MCF 10A (cell line): ENCODE measurements around the gene ANXA2. TPM values are rescaled to one million over a fixed set of nuclear protein-coding genes. Genes with fewer than 3 reads are reported as not detected.

Experiments used
- BruUV-seq: library from RNA; stranded (reverse); fragments of 400-500 nt; replicated peaks from 2 replicates; lab custom pipeline; 2021; lab: Mats Ljungman, UMichigan
- CTCF ChIA-PET: fragments of 300-600 bp; sonication (Branson Sonifier 250); formaldehyde crosslinking; extraction: SDS; loops from one replicate; lab custom pipeline; 2021; ENCODE audit warnings: antibody characterized with exemption, inconsistent platforms; lab: Yijun Ruan, JAX
- POLR2A ChIA-PET: fragments of 300-600, 350-650 bp; sonication (Branson Sonifier 250); formaldehyde crosslinking; extraction: SDS; loops from one replicate; lab custom pipeline; 2020; ENCODE audit warnings: antibody characterized with exemption, inconsistent platforms; lab: Yijun Ruan, JAX
- DNase-seq: peaks from one replicate; pipeline ENCODE4 v3.0.0-alpha.2; 2018; ENCODE audit not compliant: unreplicated experiment
- H3K27ac Mint-ChIP-seq: one replicate; pipeline ENCODE4 v1.8.0; 2022; ENCODE audit warnings: mild to moderate bottlenecking, low read depth, mixed read lengths; ENCODE audit not compliant: unreplicated experiment
- H3K27me3 Mint-ChIP-seq: one replicate; pipeline ENCODE4 v1.8.0; 2022; ENCODE audit warnings: mixed read lengths; ENCODE audit not compliant: insufficient read depth, unreplicated experiment
- H3K36me3 Mint-ChIP-seq: one replicate; pipeline ENCODE4 v1.8.0; 2022; ENCODE audit warnings: mild to moderate bottlenecking, moderate library complexity, mixed read lengths; ENCODE audit not compliant: insufficient read depth, unreplicated experiment
- H3K4me1 Mint-ChIP-seq: one replicate; pipeline ENCODE4 v1.8.0; 2022; ENCODE audit warnings: mixed read lengths; ENCODE audit not compliant: insufficient read depth, unreplicated experiment
- H3K4me3 Mint-ChIP-seq: one replicate; pipeline ENCODE4 v1.8.0; 2022; ENCODE audit warnings: mild to moderate bottlenecking, moderate library complexity, mixed read lengths; ENCODE audit not compliant: unreplicated experiment
- H3K9me3 Mint-ChIP-seq: one replicate; pipeline ENCODE4 v1.8.0; 2022; ENCODE audit warnings: mixed read lengths; ENCODE audit not compliant: unreplicated experiment
- intact Hi-C: fragments of 100-400 bp; cut with micrococcal nuclease; formaldehyde crosslinking; loops from 2 replicates; pipeline ENCODE4 v1.14.1; 2022
- total RNA-seq: library from RNA; stranded (reverse); gene quantifications from 2 replicates; pipeline ENCODE4 v1.2.3, GENCODE V29; 2022
- TF ChIP-seq, protein P1 (sequence below): fragments of 200-600 bp; IDR thresholded peaks from one replicate; pipeline ENCODE4 v1.8.0; 2022; ENCODE audit warnings: antibody characterized with exemption, mild to moderate bottlenecking; ENCODE audit not compliant: unreplicated experiment

Gene ANXA2
- total RNA-seq, 1 experiment from 2014 or later = 3,451 TPM

DNA sequence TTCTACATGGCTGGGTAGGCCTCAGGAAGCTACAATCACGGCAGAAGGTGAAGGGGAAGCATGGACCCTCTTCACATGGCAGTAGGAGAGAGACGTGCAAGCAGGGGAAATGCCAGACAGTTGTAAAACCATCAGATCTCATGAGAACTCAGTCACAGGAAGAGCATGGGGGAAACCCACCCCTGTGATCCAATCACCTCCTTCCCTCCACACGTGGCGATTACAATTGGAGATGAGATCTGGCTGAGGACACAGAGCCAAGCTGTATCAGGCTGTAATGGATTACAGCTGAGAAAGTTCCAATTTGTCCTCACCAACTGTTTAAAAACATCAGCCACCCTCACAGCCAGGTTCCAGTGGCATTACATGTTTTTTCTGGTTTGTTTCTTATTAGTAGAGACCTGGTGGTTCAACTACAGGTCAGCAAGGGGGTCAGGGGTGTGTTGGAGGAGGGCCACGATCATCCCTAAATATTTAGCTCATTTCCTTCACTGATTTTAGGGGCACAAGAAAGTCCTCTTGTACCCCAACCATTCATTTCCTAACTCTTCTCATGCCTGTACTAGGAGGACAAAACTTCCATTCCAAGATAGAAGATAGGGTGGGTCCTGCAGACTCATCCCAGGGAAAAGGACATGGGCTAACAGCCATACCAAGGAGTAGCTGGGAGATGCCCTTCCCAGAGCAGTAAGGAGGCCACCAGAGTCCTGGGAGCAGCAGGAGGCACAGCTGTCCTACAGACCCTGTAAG is 54.4 kb downstream of the ANXA2 start:
- TF ChIP-seq, protein P1, sequence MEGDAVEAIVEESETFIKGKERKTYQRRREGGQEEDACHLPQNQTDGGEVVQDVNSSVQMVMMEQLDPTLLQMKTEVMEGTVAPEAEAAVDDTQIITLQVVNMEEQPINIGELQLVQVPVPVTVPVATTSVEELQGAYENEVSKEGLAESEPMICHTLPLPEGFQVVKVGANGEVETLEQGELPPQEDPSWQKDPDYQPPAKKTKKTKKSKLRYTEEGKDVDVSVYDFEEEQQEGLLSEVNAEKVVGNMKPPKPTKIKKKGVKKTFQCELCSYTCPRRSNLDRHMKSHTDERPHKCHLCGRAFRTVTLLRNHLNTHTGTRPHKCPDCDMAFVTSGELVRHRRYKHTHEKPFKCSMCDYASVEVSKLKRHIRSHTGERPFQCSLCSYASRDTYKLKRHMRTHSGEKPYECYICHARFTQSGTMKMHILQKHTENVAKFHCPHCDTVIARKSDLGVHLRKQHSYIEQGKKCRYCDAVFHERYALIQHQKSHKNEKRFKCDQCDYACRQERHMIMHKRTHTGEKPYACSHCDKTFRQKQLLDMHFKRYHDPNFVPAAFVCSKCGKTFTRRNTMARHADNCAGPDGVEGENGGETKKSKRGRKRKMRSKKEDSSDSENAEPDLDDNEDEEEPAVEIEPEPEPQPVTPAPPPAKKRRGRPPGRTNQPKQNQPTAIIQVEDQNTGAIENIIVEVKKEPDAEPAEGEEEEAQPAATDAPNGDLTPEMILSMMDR = no peak
- BruUV-seq = no TSS peak
- Mint-ChIP-seq H3K4me1 (peaks cover 30% of the 10 kb centered on the region), H3K9me3 (no peaks in the 10 kb centered on the region), H3K27ac (peak overlapping the region; percentile 63), H3K4me3 (no peak overlapping the region), H3K27me3 (no peaks in the 10 kb centered on the region), H3K36me3 (peaks cover 69% of the 10 kb centered on the region)
- intact Hi-C loops = no loop called here
- DNase-seq = no peak
- ChIA-PET POLR2A (interaction anchor here (0.5 to 3.7 kb wide), 7 partner anchors 15 to 101 kb away, joined by 3 to 11 read pairs (median 5); no protein-coding TSS in a partner anchor), CTCF (interaction anchor here (0.7 to 2.7 kb wide), 7 partner anchors 12 to 722 kb away, joined by 3 to 9 read pairs (median 4); no protein-coding TSS in a partner anchor)

DNA sequence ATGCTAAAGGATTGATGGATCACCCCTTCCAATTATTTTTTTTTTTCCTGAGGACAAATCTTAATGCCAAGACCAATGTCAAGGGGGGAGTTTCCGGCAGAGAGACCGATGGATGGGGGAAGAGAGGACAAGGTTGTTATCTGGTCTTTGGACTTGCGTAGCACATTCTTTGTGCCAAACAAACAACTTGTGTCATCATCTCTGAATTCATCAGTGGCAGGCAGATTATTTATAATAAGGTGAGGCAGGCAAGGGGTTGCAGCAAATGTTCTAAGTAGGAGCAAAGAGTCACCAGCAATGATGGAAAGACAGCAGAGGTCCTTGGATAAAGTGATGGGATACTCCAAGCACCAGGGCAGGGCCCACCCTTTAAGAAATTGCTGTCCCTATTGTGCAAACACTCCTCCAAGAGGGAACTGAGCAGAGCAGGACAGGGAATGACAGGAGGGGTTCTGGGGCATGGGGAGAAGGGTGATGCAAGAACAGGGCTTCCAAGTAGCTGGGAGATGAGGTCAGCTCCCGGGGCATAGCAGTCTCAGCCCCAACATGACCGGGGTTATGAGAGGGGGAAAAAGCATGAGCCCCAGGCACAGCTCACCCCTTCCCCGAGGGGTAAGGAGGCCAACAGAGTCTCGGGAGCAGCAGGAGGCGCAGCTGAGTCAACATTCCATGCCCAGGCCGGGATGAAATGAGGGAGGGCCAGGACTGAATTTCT is 57.4 kb downstream of the ANXA2 start:
- ChIA-PET POLR2A (interaction anchor here (0.8 to 1.2 kb wide), 4 partner anchors 12 to 59 kb away, joined by 3 to 4 read pairs (median 3); no protein-coding TSS in a partner anchor), CTCF (interaction anchor here (0.6 to 1.2 kb wide), 4 partner anchors 14 to 616 kb away, joined by 3 to 4 read pairs (median 4); no protein-coding TSS in a partner anchor)
- H3K27ac Mint-ChIP-seq = peak overlapping the region; percentile 24
- H3K9me3 Mint-ChIP-seq = no peaks in the 10 kb centered on the region
- H3K27me3 Mint-ChIP-seq = no peaks in the 10 kb centered on the region
- no TSS peak for BruUV-seq
- intact Hi-C loops = no loop called here
- TF ChIP-seq, protein P1 = no peak
- H3K36me3 Mint-ChIP-seq = peaks cover 39% of the 10 kb centered on the region
- H3K4me3 Mint-ChIP-seq = no peak overlapping the region
- DNase-seq = peak; percentile 50
- peaks cover 26% of the 10 kb centered on the region for H3K4me1 Mint-ChIP-seq

DNA sequence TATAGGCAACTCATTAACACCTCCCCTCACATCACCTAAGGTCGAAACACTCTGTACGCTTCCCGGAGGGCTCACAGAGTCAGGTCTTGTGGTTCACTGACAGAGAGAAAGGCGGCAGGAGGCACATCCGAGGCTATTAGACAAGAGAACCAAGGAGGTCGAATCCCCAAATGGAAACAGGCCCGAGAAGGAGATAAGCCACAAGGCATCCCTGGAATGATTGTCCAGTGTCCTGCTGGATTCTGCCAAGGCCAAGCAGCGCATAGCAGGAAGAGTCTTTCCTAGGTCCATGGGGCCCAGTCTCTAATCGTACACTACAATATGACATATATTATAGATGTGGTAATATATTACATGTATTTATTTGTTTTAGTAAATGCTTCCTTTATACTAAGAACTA is 58.5 kb downstream of the ANXA2 start:
- no peak overlapping the region for H3K4me3 Mint-ChIP-seq
- H3K27ac Mint-ChIP-seq = no peak overlapping the region
- DNase-seq = no peak
- no peaks in the 10 kb centered on the region for H3K9me3 Mint-ChIP-seq
- no peaks in the 10 kb centered on the region for H3K27me3 Mint-ChIP-seq
- intact Hi-C loops = no loop called here
- POLR2A ChIA-PET = no interaction called here
- H3K36me3 Mint-ChIP-seq = peaks cover 28% of the 10 kb centered on the region
- BruUV-seq = no TSS peak
- CTCF ChIA-PET = interaction anchor here (0.6 to 0.7 kb wide), 2 partner anchors 18 to 118 kb away, joined by 3 read pairs; no protein-coding TSS in a partner anchor
- peaks cover 26% of the 10 kb centered on the region for H3K4me1 Mint-ChIP-seq
- TF ChIP-seq, protein P1 = no peak

DNA sequence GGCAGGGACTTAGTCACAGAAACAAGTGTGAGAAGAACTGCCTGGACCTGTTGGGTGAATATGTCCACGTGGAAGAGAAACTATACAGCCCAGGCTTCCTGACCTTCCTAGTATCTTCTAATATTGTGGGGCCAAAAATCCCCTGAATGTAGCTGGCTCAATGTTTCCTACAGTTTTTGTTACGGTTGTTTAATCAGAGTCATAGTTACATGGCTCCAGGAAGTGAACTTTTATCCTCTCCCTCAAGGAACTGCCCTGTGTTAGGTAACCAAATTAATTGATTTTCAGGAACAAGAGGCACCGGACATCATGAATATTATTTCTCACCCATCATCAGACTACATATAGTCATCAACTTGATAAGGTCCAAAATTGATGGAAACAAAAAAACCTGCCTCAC is 59.0 kb downstream of the ANXA2 start:
- H3K9me3 Mint-ChIP-seq = no peaks in the 10 kb centered on the region
- no peaks in the 10 kb centered on the region for H3K27me3 Mint-ChIP-seq
- ChIA-PET CTCF (interaction anchor here (0.6 kb wide), 1 partner anchor 117 kb away, joined by 3 read pairs; no protein-coding TSS in a partner anchor), POLR2A (no interaction called here)
- TF ChIP-seq, protein P1 = no peak
- intact Hi-C loops = no loop called here
- no peak overlapping the region for H3K4me3 Mint-ChIP-seq
- peaks cover 23% of the 10 kb centered on the region for H3K36me3 Mint-ChIP-seq
- BruUV-seq = no TSS peak
- no peak for DNase-seq
- no peak overlapping the region for H3K27ac Mint-ChIP-seq
- peaks cover 26% of the 10 kb centered on the region for H3K4me1 Mint-ChIP-seq
